HepG2 (cell line): ENCODE results near the gene PARN. TPM values are rescaled to one million over a fixed set of nuclear protein-coding genes. Genes with fewer than 3 reads are reported as not detected.

Experiments used
- FOXO1 ChIP-seq: sonication (generic); formaldehyde crosslinking; IDR thresholded peaks from 2 replicates; pipeline ENCODE4 v1.4.0; 2020; ENCODE audit warnings: missing genetic modification reagents
- FOXP1 ChIP-seq, 2 experiments: fragments of 450-650 bp in 1 of 2; IDR thresholded peaks; 2 replicates each; pipeline ENCODE4 v1.6.1; 2017 to 2018; ENCODE audit warnings: antibody characterized with exemption in 1 of 2
- NFE2L1 ChIP-seq: sonication (generic); formaldehyde crosslinking; IDR thresholded peaks from 2 replicates; pipeline ENCODE4 v1.4.0; 2020; ENCODE audit warnings: missing genetic modification reagents, mild to moderate bottlenecking, borderline replicate concordance
- PLRG1 ChIP-seq: fragments of 450-650 bp; conservative IDR thresholded peaks from 2 replicates; pipeline ENCODE4 v1.6.1; 2016
- SP140L ChIP-seq: sonication (generic); formaldehyde crosslinking; IDR thresholded peaks from 2 replicates; pipeline ENCODE4 v1.4.0; 2020; ENCODE audit warnings: missing genetic modification reagents, borderline replicate concordance
- ZKSCAN1 ChIP-seq: fragments of 150-350 bp; IDR thresholded peaks from 2 replicates; pipeline ENCODE4 v1.6.1; 2014; ENCODE audit warnings: low read length
- ZNF329 ChIP-seq: sonication (generic); formaldehyde crosslinking; IDR thresholded peaks from 2 replicates; pipeline ENCODE4 v1.9.0; 2021; ENCODE audit warnings: low read depth, mild to moderate bottlenecking, missing genetic modification reagents
- ZNF605 ChIP-seq: sonication (generic); formaldehyde crosslinking; IDR thresholded peaks from 2 replicates; pipeline ENCODE4 v1.8.0; 2022; ENCODE audit warnings: mild to moderate bottlenecking, missing genetic modification reagents
- polyA plus RNA-seq, 8 experiments: library from polyadenylated mRNA; depleted of rRNA in 3 of 8; stranded (reverse) in 7 of 8; unstranded in 1 of 8; fragments of >200 nt; fragmentation: Illumina TruSeq in 4 of 8; extraction: Trizol in 4 of 8; gene quantifications; 2 replicates each; pipeline versions ENCODE4 v1.2.1 to v1.2.3, GENCODE V29; 2011 to 2016; ENCODE audit warnings: low read depth in 4 of 8, missing spikeins in 1 of 8, mixed read lengths in 1 of 8; ENCODE audit not compliant: insufficient read depth in 1 of 8
- total RNA-seq, 5 experiments: library from RNA; depleted of rRNA; stranded (reverse); fragments of >200 nt; fragmentation: Illumina TruSeq; extraction: Trizol; gene quantifications; 2 replicates each; pipeline ENCODE4 v1.2.3, GENCODE V29; 2016; ENCODE audit warnings: low read depth in 1 of 5
- TF ChIP-seq, protein P1 (sequence below): sonication (generic); formaldehyde crosslinking; IDR thresholded peaks from 2 replicates; pipeline ENCODE4 v1.4.0; 2020; ENCODE audit warnings: missing genetic modification reagents
- TF ChIP-seq, protein P2 (sequence below): sonication (generic); formaldehyde crosslinking; IDR thresholded peaks from 2 replicates; pipeline ENCODE4 v1.4.0; 2020; ENCODE audit warnings: mild to moderate bottlenecking, missing genetic modification reagents
- TF ChIP-seq, protein P3 (sequence below): sonication (generic); formaldehyde crosslinking; IDR thresholded peaks from 2 replicates; pipeline ENCODE4 v1.5.1; 2020; ENCODE audit warnings: missing genetic modification reagents, mild to moderate bottlenecking, borderline replicate concordance
- TF ChIP-seq, protein P4 (sequence below): sonication (generic); formaldehyde crosslinking; IDR thresholded peaks from 2 replicates; pipeline ENCODE4 v1.5.1; 2020; ENCODE audit warnings: mild to moderate bottlenecking, missing genetic modification reagents, borderline replicate concordance
- TF ChIP-seq, protein P5 (sequence below): sonication (generic); formaldehyde crosslinking; IDR thresholded peaks from 2 replicates; pipeline ENCODE4 v1.5.1; 2020; ENCODE audit warnings: mild to moderate bottlenecking, missing genetic modification reagents
- TF ChIP-seq, protein P6 (sequence below): sonication (generic); formaldehyde crosslinking; IDR thresholded peaks from 2 replicates; pipeline ENCODE4 v1.5.0; 2020; ENCODE audit warnings: mild to moderate bottlenecking, missing genetic modification reagents

Gene PARN
- total and polyA plus RNA-seq, 2 of the 13 experiments (the other 11 are each of a cell fraction or from before 2014, with no cell fraction given) = 13.3 to 47.6 TPM

DNA sequence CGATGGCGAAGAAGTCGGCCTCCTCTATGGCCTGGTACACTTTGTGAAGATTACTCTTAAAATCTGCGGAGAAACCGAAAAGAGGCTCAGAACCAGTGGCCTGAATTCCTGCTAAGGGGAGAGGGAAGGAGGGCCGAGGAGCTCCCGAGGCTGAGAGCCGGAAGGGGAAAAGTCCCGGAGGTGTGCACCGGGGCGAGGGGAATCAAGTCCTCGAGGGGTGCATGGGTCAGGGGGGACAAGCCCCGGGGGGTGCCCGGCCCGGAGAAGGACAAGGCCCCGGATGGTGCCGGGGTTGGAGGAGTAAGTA, 495 bp downstream of the PARN start (continued):
- TF ChIP-seq, protein P1, sequence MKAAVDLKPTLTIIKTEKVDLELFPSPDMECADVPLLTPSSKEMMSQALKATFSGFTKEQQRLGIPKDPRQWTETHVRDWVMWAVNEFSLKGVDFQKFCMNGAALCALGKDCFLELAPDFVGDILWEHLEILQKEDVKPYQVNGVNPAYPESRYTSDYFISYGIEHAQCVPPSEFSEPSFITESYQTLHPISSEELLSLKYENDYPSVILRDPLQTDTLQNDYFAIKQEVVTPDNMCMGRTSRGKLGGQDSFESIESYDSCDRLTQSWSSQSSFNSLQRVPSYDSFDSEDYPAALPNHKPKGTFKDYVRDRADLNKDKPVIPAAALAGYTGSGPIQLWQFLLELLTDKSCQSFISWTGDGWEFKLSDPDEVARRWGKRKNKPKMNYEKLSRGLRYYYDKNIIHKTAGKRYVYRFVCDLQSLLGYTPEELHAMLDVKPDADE (CRISPR knock-in tag) = no peak
- TF ChIP-seq SP140L (CRISPR knock-in tag) (no peak), NFE2L1 (CRISPR knock-in tag) (no peak), ZKSCAN1 (peak; percentile 5; the same call in 1 of the 2 replicates), FOXO1 (no peak), ZNF329 (CRISPR knock-in tag) (no peak), FOXP1 (IDR thresholded peaks at IDR 0.05) (no peak), FOXP1 (CRISPR knock-in tag; IDR thresholded peaks at IDR 0.05) (no peak), PLRG1 (no peak), ZNF605 (no peak)
- TF ChIP-seq, protein P2, sequence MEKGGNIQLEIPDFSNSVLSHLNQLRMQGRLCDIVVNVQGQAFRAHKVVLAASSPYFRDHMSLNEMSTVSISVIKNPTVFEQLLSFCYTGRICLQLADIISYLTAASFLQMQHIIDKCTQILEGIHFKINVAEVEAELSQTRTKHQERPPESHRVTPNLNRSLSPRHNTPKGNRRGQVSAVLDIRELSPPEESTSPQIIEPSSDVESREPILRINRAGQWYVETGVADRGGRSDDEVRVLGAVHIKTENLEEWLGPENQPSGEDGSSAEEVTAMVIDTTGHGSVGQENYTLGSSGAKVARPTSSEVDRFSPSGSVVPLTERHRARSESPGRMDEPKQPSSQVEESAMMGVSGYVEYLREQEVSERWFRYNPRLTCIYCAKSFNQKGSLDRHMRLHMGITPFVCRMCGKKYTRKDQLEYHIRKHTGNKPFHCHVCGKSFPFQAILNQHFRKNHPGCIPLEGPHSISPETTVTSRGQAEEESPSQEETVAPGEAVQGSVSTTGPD (CRISPR knock-in tag) = 0 out of 2 replicates have a peak, but pooled peaks have one; percentile 69
- TF ChIP-seq, protein P3, sequence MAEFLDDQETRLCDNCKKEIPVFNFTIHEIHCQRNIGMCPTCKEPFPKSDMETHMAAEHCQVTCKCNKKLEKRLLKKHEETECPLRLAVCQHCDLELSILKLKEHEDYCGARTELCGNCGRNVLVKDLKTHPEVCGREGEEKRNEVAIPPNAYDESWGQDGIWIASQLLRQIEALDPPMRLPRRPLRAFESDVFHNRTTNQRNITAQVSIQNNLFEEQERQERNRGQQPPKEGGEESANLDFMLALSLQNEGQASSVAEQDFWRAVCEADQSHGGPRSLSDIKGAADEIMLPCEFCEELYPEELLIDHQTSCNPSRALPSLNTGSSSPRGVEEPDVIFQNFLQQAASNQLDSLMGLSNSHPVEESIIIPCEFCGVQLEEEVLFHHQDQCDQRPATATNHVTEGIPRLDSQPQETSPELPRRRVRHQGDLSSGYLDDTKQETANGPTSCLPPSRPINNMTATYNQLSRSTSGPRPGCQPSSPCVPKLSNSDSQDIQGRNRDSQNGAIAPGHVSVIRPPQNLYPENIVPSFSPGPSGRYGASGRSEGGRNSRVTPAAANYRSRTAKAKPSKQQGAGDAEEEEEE (CRISPR knock-in tag) = peak; percentile 18; the same call in 1 of the 2 replicates
- TF ChIP-seq, protein P4, sequence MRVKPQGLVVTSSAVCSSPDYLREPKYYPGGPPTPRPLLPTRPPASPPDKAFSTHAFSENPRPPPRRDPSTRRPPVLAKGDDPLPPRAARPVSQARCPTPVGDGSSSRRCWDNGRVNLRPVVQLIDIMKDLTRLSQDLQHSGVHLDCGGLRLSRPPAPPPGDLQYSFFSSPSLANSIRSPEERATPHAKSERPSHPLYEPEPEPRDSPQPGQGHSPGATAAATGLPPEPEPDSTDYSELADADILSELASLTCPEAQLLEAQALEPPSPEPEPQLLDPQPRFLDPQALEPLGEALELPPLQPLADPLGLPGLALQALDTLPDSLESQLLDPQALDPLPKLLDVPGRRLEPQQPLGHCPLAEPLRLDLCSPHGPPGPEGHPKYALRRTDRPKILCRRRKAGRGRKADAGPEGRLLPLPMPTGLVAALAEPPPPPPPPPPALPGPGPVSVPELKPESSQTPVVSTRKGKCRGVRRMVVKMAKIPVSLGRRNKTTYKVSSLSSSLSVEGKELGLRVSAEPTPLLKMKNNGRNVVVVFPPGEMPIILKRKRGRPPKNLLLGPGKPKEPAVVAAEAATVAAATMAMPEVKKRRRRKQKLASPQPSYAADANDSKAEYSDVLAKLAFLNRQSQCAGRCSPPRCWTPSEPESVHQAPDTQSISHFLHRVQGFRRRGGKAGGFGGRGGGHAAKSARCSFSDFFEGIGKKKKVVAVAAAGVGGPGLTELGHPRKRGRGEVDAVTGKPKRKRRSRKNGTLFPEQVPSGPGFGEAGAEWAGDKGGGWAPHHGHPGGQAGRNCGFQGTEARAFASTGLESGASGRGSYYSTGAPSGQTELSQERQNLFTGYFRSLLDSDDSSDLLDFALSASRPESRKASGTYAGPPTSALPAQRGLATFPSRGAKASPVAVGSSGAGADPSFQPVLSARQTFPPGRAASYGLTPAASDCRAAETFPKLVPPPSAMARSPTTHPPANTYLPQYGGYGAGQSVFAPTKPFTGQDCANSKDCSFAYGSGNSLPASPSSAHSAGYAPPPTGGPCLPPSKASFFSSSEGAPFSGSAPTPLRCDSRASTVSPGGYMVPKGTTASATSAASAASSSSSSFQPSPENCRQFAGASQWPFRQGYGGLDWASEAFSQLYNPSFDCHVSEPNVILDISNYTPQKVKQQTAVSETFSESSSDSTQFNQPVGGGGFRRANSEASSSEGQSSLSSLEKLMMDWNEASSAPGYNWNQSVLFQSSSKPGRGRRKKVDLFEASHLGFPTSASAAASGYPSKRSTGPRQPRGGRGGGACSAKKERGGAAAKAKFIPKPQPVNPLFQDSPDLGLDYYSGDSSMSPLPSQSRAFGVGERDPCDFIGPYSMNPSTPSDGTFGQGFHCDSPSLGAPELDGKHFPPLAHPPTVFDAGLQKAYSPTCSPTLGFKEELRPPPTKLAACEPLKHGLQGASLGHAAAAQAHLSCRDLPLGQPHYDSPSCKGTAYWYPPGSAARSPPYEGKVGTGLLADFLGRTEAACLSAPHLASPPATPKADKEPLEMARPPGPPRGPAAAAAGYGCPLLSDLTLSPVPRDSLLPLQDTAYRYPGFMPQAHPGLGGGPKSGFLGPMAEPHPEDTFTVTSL (CRISPR knock-in tag) = no peak
- TF ChIP-seq, protein P5, sequence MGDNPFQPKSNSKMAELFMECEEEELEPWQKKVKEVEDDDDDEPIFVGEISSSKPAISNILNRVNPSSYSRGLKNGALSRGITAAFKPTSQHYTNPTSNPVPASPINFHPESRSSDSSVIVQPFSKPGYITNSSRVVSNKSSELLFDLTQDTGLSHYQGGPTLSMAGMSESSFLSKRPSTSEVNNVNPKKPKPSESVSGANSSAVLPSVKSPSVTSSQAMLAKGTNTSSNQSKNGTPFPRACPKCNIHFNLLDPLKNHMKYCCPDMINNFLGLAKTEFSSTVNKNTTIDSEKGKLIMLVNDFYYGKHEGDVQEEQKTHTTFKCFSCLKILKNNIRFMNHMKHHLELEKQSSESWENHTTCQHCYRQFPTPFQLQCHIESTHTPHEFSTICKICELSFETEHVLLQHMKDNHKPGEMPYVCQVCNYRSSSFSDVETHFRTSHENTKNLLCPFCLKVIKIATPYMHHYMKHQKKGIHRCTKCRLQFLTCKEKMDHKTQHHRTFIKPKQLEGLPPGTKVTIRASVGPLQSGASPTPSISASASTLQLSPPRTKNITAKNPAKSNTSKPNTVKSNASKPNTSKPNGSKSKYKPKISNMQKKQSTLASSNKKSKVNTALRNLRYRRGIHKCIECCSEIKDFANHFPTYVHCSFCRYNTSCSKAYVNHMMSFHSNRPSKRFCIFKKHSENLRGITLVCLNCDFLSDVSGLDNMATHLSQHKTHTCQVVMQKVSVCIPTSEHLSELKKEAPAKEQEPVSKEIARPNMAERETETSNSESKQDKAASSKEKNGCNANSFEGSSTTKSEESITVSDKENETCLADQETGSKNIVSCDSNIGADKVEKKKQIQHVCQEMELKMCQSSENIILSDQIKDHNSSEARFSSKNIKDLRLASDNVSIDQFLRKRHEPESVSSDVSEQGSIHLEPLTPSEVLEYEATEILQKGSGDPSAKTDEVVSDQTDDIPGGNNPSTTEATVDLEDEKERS = no peak
- TF ChIP-seq, protein P6, sequence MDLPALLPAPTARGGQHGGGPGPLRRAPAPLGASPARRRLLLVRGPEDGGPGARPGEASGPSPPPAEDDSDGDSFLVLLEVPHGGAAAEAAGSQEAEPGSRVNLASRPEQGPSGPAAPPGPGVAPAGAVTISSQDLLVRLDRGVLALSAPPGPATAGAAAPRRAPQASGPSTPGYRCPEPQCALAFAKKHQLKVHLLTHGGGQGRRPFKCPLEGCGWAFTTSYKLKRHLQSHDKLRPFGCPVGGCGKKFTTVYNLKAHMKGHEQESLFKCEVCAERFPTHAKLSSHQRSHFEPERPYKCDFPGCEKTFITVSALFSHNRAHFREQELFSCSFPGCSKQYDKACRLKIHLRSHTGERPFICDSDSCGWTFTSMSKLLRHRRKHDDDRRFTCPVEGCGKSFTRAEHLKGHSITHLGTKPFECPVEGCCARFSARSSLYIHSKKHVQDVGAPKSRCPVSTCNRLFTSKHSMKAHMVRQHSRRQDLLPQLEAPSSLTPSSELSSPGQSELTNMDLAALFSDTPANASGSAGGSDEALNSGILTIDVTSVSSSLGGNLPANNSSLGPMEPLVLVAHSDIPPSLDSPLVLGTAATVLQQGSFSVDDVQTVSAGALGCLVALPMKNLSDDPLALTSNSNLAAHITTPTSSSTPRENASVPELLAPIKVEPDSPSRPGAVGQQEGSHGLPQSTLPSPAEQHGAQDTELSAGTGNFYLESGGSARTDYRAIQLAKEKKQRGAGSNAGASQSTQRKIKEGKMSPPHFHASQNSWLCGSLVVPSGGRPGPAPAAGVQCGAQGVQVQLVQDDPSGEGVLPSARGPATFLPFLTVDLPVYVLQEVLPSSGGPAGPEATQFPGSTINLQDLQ (CRISPR knock-in tag) = peak; percentile 96
